GM13976 (cell line): ENCODE measurements around the gene GSK3B.

Source experiments
- DNase-seq: peaks from one replicate; pipeline ENCODE4 v3.0.0; 2012; ENCODE audit warnings: low spot score
- CTCF ChIP-seq: IDR thresholded peaks from 2 replicates; pipeline ENCODE4 v1.5.1; 2012; ENCODE audit warnings: borderline replicate concordance, mild to moderate bottlenecking; ENCODE audit not compliant: insufficient read depth; ENCODE audit errors: extremely low read depth, missing control alignments, control extremely low read depth
- in situ Hi-C: fragments of 300-500 bp; cut with MboI; formaldehyde crosslinking; loops from one replicate; pipeline ENCODE4 v1.12.0; 2022; ENCODE audit warnings: low sequenced_read_pairs, mixed read lengths, inconsistent platforms; ENCODE audit not compliant: unreplicated experiment

GSK3B gene

GRCh38 chr3:119884161-119884557 is 210.1 kb downstream of the GSK3B start:
- no peak for DNase-seq
- no peak for TF ChIP-seq CTCF
- in situ Hi-C loops: no loop called here

GRCh38 chr3:119883461-119884160 is 210.6 kb downstream of the GSK3B start:
- in situ Hi-C loops: no loop called here
- no peak for DNase-seq
- no peak for TF ChIP-seq CTCF

GRCh38 chr3:119880966-119881365 is 213.3 kb downstream of the GSK3B start:
- DNase-seq: no peak
- in situ Hi-C loops: no loop called here

GRCh38 chr3:119873646-119874045 is 220.6 kb downstream of the GSK3B start:
- in situ Hi-C loops: no loop called here
- DNase-seq: no peak
- TF ChIP-seq CTCF: no peak

More at GRCh38 chr3:119880966-119881365, 213.3 kb downstream of the GSK3B start:
- TF ChIP-seq CTCF: no peak

- no peak for TF ChIP-seq CTCF
- DNase-seq: no peak
- in situ Hi-C loops: no loop called here
Observed at GRCh38 chr3:119872773-119873172, 221.5 kb downstream of the GSK3B start.

- no peak for TF ChIP-seq CTCF
- DNase-seq: no peak
- in situ Hi-C loops: no loop called here
Observed at GRCh38 chr3:119871571-119871970, 222.7 kb downstream of the GSK3B start.
